Medulla oblongata (tissue), 1 donor: ENCODE results near the gene LRRC51.
"Not testable (repeated sequence)": the region's sequence is repeated elsewhere in the genome, so short reads cannot be mapped to it uniquely, and the experiment has no call there.

ENCODE experiments used
- DNase-seq: peaks from one replicate; pipeline ENCODE4 v3.0.0-alpha.2; 2015; ENCODE audit errors: extremely low spot score

Gene LRRC51

DNA sequence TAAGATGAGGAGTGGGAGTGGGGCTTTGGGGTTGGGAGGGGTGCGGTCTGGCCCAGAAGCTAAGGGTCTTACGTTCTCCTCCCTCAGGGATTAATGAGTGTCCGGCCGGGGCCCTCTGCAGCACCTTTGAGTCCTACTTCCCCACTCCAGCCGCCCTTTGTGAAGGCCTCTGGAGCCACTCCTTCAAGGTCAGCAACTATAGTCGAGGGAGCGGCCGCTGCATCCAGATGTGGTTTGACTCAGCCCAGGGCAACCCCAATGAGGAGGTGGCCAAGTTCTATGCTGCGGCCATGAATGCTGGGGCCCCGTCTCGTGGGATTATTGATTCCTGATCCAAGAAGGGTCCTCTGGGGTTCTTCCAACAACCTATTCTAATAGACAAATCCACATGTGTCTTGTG, 58.9 kb downstream of the LRRC51 start:
- no peak for DNase-seq

- DNase-seq = no peak
These were observed 60.0 kb downstream of the LRRC51 start for GRCh38 chr11:72140661-72141060.

DNA sequence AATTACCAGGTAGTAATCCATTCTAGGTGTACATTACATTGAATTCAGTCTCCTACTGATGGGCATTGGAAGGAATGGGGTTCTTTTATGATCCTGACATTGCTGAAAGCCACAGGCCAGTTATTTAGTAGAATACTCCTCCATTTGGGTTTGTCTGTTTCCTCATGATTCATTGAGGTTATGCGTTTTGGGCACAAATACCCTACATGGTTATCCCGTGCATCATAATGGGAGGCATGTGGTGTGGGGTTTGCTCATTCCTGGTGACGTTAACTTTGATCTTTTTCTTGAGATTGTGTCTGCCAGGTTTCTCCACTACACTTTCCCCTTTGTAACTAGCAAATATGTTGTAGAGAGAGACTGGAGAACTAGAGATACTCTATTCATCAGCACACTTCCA, 60.4 kb downstream of the LRRC51 start:
- no peak for DNase-seq

DNA sequence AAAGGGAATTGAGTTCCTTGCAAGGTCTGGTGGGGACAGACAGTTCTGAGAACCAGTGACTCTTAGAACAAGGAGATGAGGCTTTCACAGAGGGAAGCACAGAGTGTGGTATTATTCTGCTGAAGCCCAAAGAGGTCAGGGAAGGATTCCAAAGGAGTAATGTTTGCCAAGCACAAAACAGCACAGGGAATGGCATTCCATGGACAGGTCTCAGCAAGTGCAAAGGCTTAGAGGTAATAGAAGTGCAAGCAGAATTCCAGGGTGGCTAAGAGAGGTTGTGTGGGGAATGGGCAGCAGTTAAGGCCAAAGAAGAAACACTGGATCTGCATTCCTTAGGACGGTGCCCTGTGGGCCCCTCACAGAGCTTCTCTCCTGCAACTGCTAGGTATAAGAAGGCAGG, 61.4 kb downstream of the LRRC51 start:
- DNase-seq = not testable (repeated sequence)

DNA sequence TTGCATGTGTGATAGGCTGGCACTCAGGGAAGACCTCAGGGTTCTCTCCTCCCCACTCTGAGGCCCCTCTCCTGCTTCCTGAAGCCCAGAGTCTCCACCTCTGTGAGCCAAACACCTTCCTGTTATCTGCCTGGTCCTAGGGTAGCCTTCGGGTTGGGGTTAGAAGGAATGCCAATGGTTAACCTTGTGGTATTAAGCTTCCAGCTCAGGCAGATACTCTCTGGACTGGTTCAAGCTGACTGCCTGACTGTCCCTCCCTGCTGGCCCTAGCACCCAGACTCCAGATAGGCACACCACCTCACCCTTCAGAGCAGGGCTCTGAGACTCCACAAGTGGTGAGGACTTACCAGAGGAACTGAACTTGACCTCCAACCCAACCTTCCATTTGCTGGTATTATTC, 61.9 kb downstream of the LRRC51 start:
- DNase-seq = not testable (repeated sequence)

GRCh38 chr11:72144807-72145565, 64.3 kb downstream of the LRRC51 start:
- no peak for DNase-seq
